Heart left ventricle (tissue), 16 donors: ENCODE results near the gene LEPR. TPM values are rescaled to one million over a fixed set of nuclear protein-coding genes. Genes with fewer than 3 reads are reported as not detected.

Source experiments
- ATAC-seq, 4 donors: fragments of 200-7000 bp; cut with Tn5 transposase; one replicate each; pipeline ENCODE4 v1.9.1; 2020 to 2022; ENCODE audit warnings: moderate library complexity in 4 of 4, mild to moderate bottlenecking in 3 of 4, moderate number of reproducible peaks in 1 of 4
- DNase-seq, 5 donors: peaks; one replicate each; pipeline ENCODE4 v3.0.0-alpha.2; 2020
- H3K27ac ChIP-seq, 12 donors: fragments of 200-600 bp; sonication (generic) in 4 of 12; one replicate each; pipeline versions ENCODE4 v1.5.0 to v1.8.0; 2016 to 2022; ENCODE audit warnings: mild to moderate bottlenecking in 2 of 12
- H3K27me3 ChIP-seq, 9 donors: fragments of 200-600 bp; sonication (generic) in 2 of 9; one replicate each; pipeline versions ENCODE4 v1.5.1 to v1.8.0; 2016 to 2022; ENCODE audit warnings: mild to moderate bottlenecking in 3 of 9
- H3K36me3 ChIP-seq, 9 donors: fragments of 200-600 bp; sonication (generic) in 2 of 9; one replicate each; pipeline versions ENCODE4 v1.5.0 to v1.8.0; 2018 to 2022; ENCODE audit warnings: mild to moderate bottlenecking in 2 of 9
- H3K4me1 ChIP-seq, 12 donors: fragments of 200-600 bp; sonication (generic) in 4 of 12; one replicate each; pipeline versions ENCODE4 v1.5.0 to v1.8.0; 2016 to 2022; ENCODE audit warnings: mild to moderate bottlenecking in 3 of 12
- H3K4me3 ChIP-seq, 12 donors: fragments of 200-600 bp; sonication (generic) in 4 of 12; one replicate each; pipeline versions ENCODE4 v1.5.0 to v1.8.0; 2017 to 2022; ENCODE audit warnings: mild to moderate bottlenecking in 9 of 12, moderate library complexity in 4 of 12
- H3K9me3 ChIP-seq, 12 donors: fragments of 200-600 bp; sonication (generic) in 4 of 12; one replicate each; pipeline versions ENCODE4 v1.5.0 to v1.8.0; 2016 to 2022; ENCODE audit warnings: mild to moderate bottlenecking in 1 of 12
- POLR2A ChIP-seq, 2 donors: fragments of 450-650 bp; IDR thresholded peaks; one replicate each; pipeline ENCODE4 v1.6.1; 2017; ENCODE audit warnings: antibody characterized with exemption in 2 of 2, mild to moderate bottlenecking in 2 of 2, moderate library complexity in 2 of 2
- WGBS, 4 donors: extraction: QIAGEN DNeasy Blood & Tissue Kit in 2 of 4; methylation state at CpG; one replicate each; pipeline versions ENCODE4 v1.1.5 to v1.1.7; 2013 to 2018; 5-methylcytosine and 5-hydroxymethylcytosine counted together
- intact Hi-C, 10 donors: fragments of 100-400 bp; cut with DNase I; formaldehyde crosslinking; loops; one replicate each; pipeline versions ENCODE4 v1.11.1 to v1.14.2; 2022
- polyA plus RNA-seq, 2 donors: library from polyadenylated mRNA; stranded (reverse); fragments of 200-250 nt; gene quantifications; one replicate each; pipeline ENCODE4 v1.2.3, GENCODE V29; 2013
- total RNA-seq, 9 donors: library from RNA; depleted of rRNA in 2 of 9; stranded (reverse); fragments of >200 nt in 2 of 9; fragmentation: NEBNext Ultra II Directional in 3 of 9; extraction: Animal tissue kit (Norgen Biotek cat#: 25700) in 3 of 9; gene quantifications; one replicate each; pipeline versions ENCODE4 v1.1.0 to v1.2.4, GENCODE V29; 2016 to 2023
- TF ChIP-seq, protein P1 (sequence below), 12 donors: fragments of 200-600 bp; sonication (generic) in 4 of 12; IDR thresholded peaks; one replicate each; pipeline versions ENCODE4 v1.5.0 to v1.8.0; 2018 to 2022; ENCODE audit warnings: antibody characterized with exemption in 12 of 12, mild to moderate bottlenecking in 5 of 12
- donor health status: ischemic (EF 13 %, LVEDD 7.1; RV severe dilation, severe dysfunction).
- donor health status: healthy with polysubstance abuse.
- donor health status: DM: no; HTN: yes; CAD: no.
- donor health status: DM: no; HTN: no; CAD: no.
- donor health status: ischemic (EF 25% LVEDD 6.9; RV normal size, moderate dysfunction).
- donor health status: ischemic (EF 25% LVEDD 5.7; RV mildly dilated, moderate dysfunction).
- donor health status: healthy.
- donor health status: DM: yes; HTN: yes; CAD: no.
- donor health status: ischemic (EF 35%, LVEDD 5.7; RV mildly dilated, moderate dysfunction).
- donor health status: nonischemic (EF 11% LVEDD 7.7; RV severe dilation, severe dysfunction).
- donor health status: DM: yes; HTN: yes; CAD: no.
- donor health status: PGD.
- donor health status: ischemic (EF 29% LVEDD 5.4; RV normal size, mild dysfunction).
- donor health status: nonischemic (EF 23%, LVEDD 6.1; RV moderate dilation, normal function).

The LEPR gene
- total and polyA plus RNA-seq, 11 donors, result 1.5 to 11.6 (median 5.0) TPM

DNA sequence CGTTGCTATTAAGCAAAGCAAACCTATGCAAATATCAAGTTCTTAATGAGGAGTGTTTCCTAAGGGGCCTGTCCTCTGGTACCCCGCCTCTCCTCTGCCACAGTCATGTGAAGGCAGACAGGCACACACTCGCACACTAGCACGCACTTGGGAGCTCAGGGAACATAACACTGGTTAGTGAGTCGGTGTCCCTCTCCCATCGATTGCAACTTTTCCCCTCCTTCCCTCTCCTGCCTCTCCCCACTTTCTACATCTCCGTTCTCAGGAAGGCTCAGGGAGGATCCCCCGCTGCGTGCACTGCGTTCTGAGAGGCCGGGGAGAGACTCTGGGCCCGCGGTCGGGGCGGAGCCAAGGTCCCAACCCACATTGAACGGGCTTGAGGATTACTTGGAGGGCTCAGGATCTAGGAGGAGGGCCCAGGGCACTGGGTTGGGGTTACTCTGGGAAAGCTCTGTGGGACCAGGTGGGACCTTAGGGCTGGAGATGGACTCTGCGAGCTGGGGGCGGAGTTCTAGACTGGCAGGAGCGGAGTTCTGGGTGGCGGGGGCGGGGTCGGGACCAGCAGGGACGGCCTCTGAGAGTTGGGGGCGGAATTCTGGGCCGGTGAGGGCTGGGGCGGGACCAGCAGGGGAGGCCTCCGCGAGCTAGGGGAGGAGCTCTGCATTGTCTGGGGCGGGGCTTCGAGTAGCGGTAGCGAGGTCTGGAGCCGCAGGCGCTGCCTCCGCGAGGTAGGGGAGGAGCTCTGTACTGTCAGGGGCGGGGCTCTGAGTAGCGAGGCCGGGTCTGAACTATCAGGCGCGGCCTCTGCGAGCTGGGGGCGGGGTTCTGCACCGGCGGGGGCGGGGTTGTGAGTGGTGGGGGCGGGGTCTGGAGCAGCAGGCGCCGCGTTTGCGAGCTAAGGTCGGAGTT lies 533 bp upstream of the LEPR start:
- DNase-seq, result peak; percentile 98 to 99 (median 99)
- intact Hi-C loops, result loop anchor here in 9 of 10 donors (5.0 to 10.0 kb wide), 9 partner anchors 155 to 358 kb away; no protein-coding TSS in a partner anchor

DNA sequence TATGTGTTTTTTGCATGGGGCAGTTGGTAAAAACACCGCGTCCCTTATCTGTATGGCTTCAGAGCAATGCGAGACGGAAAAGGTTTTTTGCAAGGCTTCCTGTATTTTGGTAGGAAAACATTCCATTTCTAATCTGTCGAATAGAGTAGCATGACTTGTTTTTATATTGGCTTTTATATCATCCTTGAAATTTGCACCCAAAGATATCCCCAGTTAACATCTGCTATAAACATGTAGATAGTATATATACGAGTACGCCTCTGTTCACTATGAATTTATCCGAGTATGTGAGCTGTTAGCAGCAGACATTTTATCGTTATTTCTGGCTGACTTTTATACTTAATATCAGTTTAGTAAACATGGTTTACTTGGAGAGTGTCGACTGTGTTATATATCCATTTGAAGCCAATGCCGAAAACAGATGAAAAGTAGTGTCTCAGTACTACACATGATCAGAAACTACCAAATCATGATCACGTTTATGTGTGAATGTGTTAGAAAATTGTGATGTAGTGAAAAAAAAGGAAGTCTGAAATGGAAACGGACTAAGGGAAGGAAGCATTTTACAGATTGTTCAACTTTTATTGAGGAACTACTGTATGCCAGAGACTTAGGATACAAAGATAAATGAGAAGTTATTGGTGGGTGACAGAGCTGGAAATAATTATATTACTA lies 1.0 kb downstream of the LEPR start:
- DNase-seq (no peak), ATAC-seq (no peak)
- Histone ChIP-seq H3K36me3 (peaks cover 0 to 18% (median 14%) of the 10 kb centered on the region in 9 donors), H3K4me1 (peaks cover 0 to 52% (median 27%) of the 10 kb centered on the region in 12 donors), H3K9me3 (no peaks in the 10 kb centered on the region), H3K27ac (peak overlapping the region; percentile 92 to 99 (median 97)), H3K4me3 (peak overlapping the region; percentile 43 to 98 (median 80)), H3K27me3 (no peaks in the 10 kb centered on the region)
- no peak for TF ChIP-seq POLR2A (IDR thresholded peaks at IDR 0.05)
- TF ChIP-seq, protein P1, sequence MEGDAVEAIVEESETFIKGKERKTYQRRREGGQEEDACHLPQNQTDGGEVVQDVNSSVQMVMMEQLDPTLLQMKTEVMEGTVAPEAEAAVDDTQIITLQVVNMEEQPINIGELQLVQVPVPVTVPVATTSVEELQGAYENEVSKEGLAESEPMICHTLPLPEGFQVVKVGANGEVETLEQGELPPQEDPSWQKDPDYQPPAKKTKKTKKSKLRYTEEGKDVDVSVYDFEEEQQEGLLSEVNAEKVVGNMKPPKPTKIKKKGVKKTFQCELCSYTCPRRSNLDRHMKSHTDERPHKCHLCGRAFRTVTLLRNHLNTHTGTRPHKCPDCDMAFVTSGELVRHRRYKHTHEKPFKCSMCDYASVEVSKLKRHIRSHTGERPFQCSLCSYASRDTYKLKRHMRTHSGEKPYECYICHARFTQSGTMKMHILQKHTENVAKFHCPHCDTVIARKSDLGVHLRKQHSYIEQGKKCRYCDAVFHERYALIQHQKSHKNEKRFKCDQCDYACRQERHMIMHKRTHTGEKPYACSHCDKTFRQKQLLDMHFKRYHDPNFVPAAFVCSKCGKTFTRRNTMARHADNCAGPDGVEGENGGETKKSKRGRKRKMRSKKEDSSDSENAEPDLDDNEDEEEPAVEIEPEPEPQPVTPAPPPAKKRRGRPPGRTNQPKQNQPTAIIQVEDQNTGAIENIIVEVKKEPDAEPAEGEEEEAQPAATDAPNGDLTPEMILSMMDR (IDR thresholded peaks at IDR 0.05), result no peak
- 4 to 6% (median 5%) methylated on average over 13 of the region's 13 CpGs for WGBS, 4 donors
- intact Hi-C loops, result loop anchor here in 9 of 10 donors (5.0 to 10.0 kb wide), 8 partner anchors 157 to 359 kb away; no protein-coding TSS in a partner anchor

More for the DNA sequence above, 533 bp upstream of the LEPR start:
- TF ChIP-seq, protein P1 (IDR thresholded peaks at IDR 0.05), result no peak
- peak in 1 of 2 donors; percentile 38 for TF ChIP-seq POLR2A (IDR thresholded peaks at IDR 0.05)
- Histone ChIP-seq H3K27ac (peak overlapping the region; percentile 92 to 99 (median 97)), H3K36me3 (peaks cover 0 to 3% (median 0%) of the 10 kb centered on the region in 9 donors), H3K9me3 (no peaks in the 10 kb centered on the region), H3K27me3 (no peaks in the 10 kb centered on the region), H3K4me3 (peak overlapping the region; percentile 36 to 98 (median 80)), H3K4me1 (peaks cover 0 to 45% (median 27%) of the 10 kb centered on the region in 12 donors)
- 0 to 2% (median 1%) methylated on average over 30 to 52 of the region's 52 CpGs for WGBS, 4 donors
- peak; percentile 97 to 99 (median 98) for ATAC-seq

DNA sequence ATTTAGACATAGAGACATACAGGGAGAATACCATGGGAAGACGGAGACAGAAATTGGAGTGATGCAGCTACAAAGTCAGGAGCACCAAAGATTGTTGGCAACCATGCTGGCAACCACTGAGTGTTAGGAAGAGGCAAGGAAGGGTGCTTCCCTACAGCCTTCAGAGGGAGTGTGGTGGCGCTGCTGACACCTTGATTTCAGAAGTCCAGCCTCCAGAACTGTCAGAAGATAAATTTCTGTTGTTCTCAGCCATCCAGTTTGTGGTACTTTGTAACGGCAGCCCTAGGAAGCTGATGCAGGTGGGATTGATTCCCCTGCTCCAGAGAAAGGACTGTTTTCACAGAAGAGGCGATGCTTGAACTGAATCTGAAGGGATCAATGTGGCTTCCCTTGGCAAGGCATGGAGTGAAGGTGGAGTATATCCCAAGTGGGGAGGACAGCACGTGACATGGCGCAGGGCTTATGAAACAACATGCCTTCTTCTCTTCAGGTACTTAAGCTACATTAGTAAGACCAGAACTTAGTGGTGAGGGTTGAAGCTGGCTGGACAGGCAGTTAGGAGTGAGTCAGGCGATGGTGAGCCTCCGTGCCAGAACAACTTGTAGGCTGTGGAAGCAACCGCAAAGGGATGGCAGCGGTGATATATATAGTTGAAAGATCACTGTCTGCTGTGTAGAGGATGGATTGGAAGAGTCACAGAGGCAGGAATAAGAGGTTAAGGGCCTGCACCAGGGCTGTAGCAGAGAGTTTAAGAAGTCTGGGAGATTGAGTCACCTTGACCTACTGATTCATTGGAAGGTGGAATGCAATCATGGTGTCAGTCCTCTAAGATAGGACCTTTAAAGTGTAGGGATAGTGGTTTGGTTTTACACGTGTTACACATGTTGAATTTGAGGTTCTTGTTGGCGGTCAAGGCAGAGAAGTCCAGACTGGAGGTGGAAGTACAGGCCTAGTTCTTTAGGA lies 2.1 kb downstream of the LEPR start:
- Histone ChIP-seq H3K27ac (peak overlapping the region in 8 of 12 donors; percentile 92 to 99 (median 97)), H3K36me3 (peaks cover 0 to 29% (median 24%) of the 10 kb centered on the region in 9 donors), H3K27me3 (no peaks in the 10 kb centered on the region), H3K4me1 (peaks cover 0 to 52% (median 27%) of the 10 kb centered on the region in 12 donors), H3K9me3 (no peaks in the 10 kb centered on the region), H3K4me3 (peak overlapping the region in 9 of 12 donors; percentile 2 to 96 (median 80))
- no peak for TF ChIP-seq POLR2A (IDR thresholded peaks at IDR 0.05)
- TF ChIP-seq, protein P1 (IDR thresholded peaks at IDR 0.05), result no peak
- DNase-seq (no peak), ATAC-seq (no peak)
- WGBS, 4 donors, result 92 to 95% (median 94%) methylated on average over 12 of the region's 12 CpGs
- intact Hi-C loops, result loop anchor here in 9 of 10 donors (5.0 to 10.0 kb wide), 8 partner anchors 158 to 360 kb away; no protein-coding TSS in a partner anchor
